ENCODE measurements around the gene MDM2.
"Not testable (repeated sequence)": the region's sequence is repeated elsewhere in the genome, so short reads cannot be mapped to it uniquely, and the experiment has no call there.

The MDM2 gene

DNA sequence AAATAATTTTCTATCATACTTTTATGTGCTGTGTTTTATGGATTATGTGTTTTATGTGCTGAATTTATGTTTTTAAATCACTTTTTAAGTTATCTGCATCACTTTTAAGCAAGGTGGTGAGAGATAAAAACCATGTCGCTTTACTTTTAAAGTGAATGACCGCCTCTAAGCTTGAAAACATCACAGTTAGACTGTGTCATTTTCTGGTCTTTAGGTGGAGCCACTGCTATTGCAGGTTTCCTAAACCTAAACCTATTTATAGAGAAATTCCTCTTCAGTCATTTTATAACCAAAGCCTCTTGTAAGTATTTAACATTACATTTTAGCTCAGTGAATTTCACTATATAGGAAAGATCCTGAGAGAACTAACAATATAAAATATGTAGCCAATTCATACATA lies 21.0 kb upstream of the MDM2 start:
- DNase-seq: no peak

DNA sequence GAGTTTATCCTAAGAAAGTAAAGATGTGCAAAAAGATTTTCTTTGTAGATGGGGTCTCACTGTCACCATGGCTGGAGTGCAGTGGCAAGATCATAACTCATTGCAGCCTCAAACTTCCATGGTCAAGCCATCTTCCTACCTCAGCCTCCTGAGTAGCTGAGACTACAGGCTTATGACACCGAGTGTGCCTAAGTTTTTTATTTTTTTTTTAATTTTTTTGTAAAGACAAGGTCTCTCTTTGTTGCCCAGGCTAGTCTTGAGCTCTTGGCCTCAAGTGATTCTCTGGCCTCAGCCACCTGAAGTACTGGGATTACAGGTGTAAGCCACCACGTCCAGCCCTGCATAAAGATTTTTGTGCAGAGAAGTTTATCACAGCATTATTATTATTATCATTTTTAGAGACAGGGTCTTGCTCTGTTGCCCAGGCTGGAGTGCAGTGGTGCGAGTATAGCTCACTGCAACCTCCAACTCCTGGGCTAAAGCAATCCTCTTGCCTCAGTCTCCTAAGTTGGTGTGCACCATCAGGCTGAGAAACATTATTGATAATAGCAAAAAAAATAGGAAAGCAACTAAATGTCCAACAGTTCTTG lies 19.3 kb upstream of the MDM2 start:
- no peak for DNase-seq

GRCh38 chr12:68789144-68789878 lies 18.7 kb upstream of the MDM2 start:
- DNase-seq: no peak

- no peak for DNase-seq
Measured at GRCh38 chr12:68790081-68790951, 17.7 kb upstream of the MDM2 start.

GRCh38 chr12:68790952-68791234 lies 17.1 kb upstream of the MDM2 start:
- no peak for DNase-seq

GRCh38 chr12:68791897-68792481 lies 16.0 kb upstream of the MDM2 start:
- no peak for DNase-seq

- DNase-seq: no peak
Measured at GRCh38 chr12:68792952-68793351, 15.0 kb upstream of the MDM2 start.

GRCh38 chr12:68793436-68793835 lies 14.5 kb upstream of the MDM2 start:
- DNase-seq: no peak

DNA sequence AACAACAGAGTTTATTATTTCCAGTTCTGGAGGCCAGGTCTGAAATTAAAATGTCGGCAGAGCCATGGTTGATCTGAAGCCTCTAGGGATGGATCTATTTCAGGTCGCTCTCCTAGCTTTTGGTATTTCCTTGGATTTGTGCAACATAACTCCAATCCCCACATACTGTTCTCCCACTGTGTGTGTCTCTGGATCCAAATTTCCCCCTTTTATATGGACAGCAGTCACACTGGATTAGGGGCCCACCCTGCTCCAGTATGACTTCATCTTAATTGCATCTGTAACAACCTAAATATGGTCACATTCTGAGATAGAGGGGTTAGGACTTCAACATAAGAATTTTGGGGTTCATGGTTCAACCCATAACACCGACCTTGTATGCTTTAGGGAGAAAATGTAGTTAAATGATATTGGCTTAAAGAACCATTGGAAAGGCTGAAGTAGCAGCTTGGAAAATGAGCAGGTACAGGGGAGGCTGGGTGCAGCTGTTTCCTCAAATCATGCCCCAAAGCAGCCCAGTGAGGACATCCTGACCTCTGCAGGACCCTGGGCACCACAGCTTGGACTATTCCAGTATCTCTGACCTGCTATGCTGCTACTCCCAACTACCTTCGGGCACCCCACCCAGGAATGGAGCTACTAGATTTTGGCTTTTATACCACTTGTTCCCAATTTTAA lies 13.9 kb upstream of the MDM2 start:
- no peak for DNase-seq

DNA sequence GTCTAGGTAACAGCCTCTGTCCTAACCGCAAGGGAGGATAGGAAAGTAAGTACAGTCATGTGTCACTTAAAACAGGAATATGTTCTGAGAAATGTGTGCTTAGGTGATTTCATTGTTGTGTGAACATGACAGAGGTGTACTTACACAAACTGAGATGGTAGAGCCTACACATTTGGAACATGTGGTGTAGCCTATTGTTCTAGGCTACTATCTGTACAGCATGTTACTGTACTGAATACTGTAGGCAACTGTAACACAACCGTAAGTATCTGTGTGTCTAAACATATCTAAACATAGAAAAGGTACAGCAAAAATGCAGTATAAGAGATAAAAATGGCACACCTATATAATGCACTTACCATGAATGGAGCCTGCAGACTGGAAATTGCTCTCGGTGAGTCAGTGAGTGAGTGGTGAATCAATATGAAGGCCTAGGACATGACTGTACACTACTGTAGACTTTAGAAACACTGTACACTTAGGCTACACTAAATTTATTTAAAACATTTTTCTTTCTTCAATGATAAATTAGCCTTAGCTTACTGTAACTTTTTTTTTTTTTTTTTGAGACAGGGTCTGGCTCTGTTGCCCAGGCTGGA lies 13.2 kb upstream of the MDM2 start:
- DNase-seq: no peak

DNA sequence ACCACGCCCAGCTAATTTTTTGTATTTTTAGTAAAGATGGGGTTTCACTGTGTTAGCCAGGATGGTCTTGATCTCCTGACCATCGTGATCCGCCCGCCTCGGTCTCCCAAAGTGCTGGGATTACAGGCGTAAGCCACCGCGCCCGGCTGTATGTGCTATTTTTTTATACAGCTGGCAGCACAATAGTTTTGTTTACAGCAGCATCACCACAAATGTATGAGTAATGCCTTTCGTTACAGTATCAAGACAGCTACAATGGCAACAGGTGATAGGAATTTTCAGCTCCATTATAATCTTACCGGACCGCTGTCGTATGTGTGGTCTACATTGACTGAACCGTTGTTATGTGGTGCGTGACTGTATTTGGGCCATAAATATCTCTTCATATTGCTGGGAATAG lies 11.6 kb upstream of the MDM2 start:
- no peak for DNase-seq

- no peak for DNase-seq
Measured at GRCh38 chr12:68798882-68799234, 9.1 kb upstream of the MDM2 start.

DNA sequence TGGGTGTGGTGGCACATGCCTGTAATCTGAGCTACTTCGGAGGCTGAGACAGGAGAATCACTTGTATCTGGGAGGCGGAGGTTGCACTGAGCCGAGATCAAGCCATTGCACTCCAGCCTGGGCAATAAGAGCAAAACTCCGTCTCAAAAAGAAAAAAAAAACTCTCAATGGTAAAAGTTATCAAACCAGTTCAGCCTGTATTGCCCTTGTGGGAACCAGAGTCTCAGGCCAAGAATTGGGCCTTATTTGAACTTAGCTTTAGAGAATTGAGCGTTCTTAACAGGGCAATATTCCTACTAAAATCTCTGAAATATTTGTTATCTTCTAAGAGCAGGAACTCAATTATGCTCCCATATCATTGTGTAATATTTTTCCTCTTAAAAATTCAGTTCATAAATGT lies 7.7 kb upstream of the MDM2 start:
- no peak for DNase-seq

DNA sequence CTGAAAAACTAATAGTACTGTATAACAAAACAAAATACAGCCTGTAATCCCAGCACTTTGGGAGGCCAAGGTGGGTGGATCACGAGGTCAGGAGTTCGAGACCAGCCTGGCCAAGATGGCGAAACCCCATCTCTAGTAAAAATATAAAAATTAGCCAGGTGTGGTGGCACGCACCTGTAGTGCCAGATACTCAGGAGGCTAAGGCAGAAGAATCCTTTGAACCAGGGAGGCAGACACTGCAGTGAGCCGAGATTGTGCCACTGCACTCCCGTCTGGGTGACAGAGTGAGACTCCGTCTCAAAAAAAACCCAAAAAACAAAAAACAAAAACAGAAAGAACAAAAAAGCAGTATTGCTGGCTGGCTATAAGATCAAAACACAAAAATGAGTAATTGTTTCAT lies 6.9 kb upstream of the MDM2 start:
- not testable (repeated sequence) for DNase-seq

DNA sequence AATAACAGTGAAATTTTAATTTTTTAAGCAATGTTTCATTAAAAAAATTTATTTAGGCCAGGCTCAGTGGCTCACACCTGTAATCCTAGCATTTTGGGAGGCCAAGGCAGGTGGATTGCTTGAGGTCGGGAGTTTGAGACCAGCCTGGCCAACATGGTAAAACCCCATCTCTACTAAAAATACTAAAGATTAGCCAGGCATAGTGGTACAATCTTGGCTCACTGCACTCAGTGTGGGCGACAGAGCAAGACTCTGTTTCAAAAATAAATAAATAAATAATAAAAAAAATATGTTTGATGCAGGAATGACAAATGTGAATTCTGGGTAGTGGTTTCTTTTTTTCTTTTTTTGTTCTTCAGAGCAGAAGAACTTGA lies 5.6 kb upstream of the MDM2 start:
- DNase-seq: not testable (repeated sequence)

GRCh38 chr12:68802911-68803651 lies 4.9 kb upstream of the MDM2 start:
- DNase-seq: not testable (repeated sequence)

DNA sequence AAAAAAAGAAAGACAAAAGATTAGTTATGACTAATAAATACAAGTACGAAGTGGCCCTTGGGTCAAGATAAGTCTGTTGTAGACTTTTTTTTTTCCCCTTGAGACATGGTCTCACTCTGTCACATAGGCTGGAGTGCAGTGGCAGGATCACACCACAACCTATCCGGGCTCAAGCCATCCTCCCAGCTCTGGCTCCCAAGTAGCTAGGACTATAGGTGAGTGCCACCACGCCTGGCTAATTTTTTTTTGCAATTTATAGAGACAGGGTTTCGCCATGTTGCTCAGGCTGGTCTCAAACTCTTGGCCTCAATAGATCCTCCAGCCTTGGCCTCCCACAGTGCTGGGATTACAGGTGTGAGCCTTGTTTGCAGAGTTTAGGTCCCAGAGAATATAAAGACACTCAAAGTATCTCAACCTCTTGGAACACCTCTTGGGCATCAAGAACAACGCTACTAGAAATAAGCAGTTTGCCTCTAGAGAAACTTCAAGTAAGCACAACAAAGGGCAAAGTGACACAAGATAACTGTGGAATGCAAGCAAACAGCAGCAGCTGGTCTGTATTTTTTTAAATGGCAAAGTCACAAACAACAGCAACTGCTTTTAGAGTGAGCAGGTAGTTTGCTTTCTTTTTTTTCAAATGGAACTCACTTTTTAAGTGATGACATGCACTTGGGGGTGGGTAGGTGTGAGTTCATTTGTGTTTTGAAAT lies 3.9 kb upstream of the MDM2 start:
- no peak for DNase-seq

DNA sequence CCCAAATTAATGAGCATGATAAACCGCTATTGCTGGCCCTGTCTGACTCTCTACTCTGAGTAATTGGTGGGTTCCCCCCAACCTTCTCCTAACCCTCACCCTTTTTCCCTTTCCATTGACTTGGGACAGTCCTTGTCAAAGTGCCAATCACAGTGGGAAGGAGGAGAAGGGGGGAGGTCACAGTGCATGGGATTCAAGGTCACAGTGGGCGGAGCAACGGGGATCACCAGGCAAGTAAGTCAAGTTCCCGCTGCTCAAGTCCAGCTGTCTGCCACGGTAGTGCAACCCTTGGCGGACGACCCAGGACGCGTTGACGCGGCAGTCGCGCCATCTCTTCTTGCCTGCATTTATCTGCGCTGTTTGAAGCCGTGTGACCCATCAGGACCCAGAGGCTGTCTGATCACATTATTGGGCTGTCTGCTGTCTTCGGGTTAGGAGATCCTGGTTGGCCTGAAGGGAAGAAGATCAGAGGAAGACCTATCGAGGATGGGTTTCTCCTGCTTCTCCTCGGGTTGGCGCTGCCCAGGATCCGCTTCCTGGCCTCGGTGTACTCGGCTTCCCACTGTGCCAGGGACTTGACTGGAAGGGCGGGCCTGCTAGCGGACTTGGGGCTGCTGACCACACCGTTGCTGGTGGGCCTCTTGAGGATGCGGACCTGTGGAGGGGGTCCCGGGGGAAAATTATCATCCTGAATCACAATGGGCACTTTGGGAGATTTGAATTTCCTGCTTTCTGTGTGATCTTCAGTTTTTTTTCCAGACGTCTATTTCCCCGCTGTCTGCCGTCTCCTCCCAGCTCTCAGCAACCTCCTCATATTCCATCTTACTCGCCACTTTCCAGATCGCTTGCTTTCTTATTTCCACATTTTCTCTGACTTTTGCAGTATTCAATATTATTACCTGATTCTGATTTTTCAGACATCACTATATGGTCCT lies 3.1 kb upstream of the MDM2 start:
- no peak for DNase-seq

DNA sequence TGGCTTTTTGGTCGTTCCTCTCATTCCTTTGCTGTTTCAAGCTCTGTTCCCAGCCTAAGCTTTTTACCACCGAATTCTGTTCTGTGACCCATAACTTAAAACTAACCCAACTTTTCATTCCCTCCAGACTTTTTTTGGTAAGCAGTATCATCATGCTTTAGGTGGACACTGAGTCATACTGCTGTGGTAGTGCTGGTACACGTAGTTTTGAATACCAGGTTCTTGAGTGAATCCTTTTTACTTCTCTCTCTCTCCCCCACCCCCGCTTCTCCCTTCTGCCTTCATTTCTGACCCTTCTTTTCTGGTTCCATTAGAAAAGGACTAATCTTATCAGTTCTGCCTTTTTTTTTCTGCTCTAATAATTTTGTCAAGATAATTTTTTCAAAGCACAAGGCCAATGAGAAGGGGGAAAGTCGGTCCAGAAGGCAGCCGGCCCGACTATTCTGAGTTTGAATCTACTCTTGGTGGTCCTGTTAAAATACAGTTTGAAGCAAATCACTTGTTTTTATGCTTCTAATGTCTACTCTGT lies 2.3 kb upstream of the MDM2 start:
- DNase-seq: no peak

All from NCI-H1105 (cell line).